Fibroblast of gingiva (primary cell): Measurements from ENCODE around the gene ST8SIA1.
"Not testable (repeated sequence)": the region's sequence is repeated elsewhere in the genome, so short reads cannot be mapped to it uniquely, and the experiment has no call there.

ENCODE experiments used
- DNase-seq: peaks from one replicate; pipeline ENCODE4 v3.0.0-alpha.2; 2011; ENCODE audit warnings: low read depth

Gene ST8SIA1

GRCh38 chr12:22334410-22335100, at the start of gene ST8SIA1:
Gene ST8SIA1, minus strand, starts transcription at chr12:22334707. Its CDS starts 475 bp downstream, at chr12:22334232.
- peak; percentile 40 for DNase-seq

- no peak for DNase-seq
These were observed 45.5 kb upstream of the ST8SIA1 start for GRCh38 chr12:22380031-22380430.

GRCh38 chr12:22377731-22378496, 43.4 kb upstream of the ST8SIA1 start:
- no peak for DNase-seq

GRCh38 chr12:22376596-22377150, 42.2 kb upstream of the ST8SIA1 start:
- DNase-seq, result not testable (repeated sequence)

- no peak for DNase-seq
These were observed 40.0 kb upstream of the ST8SIA1 start for GRCh38 chr12:22374508-22374907.

- DNase-seq, result no peak
These were observed 37.9 kb upstream of the ST8SIA1 start for GRCh38 chr12:22372277-22372837.

GRCh38 chr12:22366181-22366580, 31.7 kb upstream of the ST8SIA1 start:
- DNase-seq, result no peak

GRCh38 chr12:22361785-22362184, 27.3 kb upstream of the ST8SIA1 start:
- no peak for DNase-seq

GRCh38 chr12:22360774-22361173, 26.3 kb upstream of the ST8SIA1 start:
- DNase-seq, result no peak

- DNase-seq, result no peak
These were observed 23.0 kb upstream of the ST8SIA1 start for GRCh38 chr12:22357531-22357930.

GRCh38 chr12:22356231-22356630, 21.7 kb upstream of the ST8SIA1 start:
- no peak for DNase-seq

- no peak for DNase-seq
These were observed 20.6 kb upstream of the ST8SIA1 start for GRCh38 chr12:22355011-22355580.

- no peak for DNase-seq
These were observed 19.3 kb upstream of the ST8SIA1 start for GRCh38 chr12:22353615-22354325.

GRCh38 chr12:22350886-22351285, 16.4 kb upstream of the ST8SIA1 start:
- no peak for DNase-seq

- no peak for DNase-seq
These were observed 13.7 kb upstream of the ST8SIA1 start for GRCh38 chr12:22348208-22348607.

GRCh38 chr12:22340143-22340542, 5.6 kb upstream of the ST8SIA1 start:
- no peak for DNase-seq

GRCh38 chr12:22339691-22340090, 5.2 kb upstream of the ST8SIA1 start:
- no peak for DNase-seq

GRCh38 chr12:22335794-22336166, 1.3 kb upstream of the ST8SIA1 start:
- no peak for DNase-seq

- no peak for DNase-seq
These were observed 646 bp downstream of the ST8SIA1 start for GRCh38 chr12:22333713-22334409.

- DNase-seq, result no peak
These were observed 1.3 kb downstream of the ST8SIA1 start for GRCh38 chr12:22333186-22333712.

- DNase-seq, result no peak
These were observed 2.3 kb downstream of the ST8SIA1 start for GRCh38 chr12:22332202-22332601.
